GM12872 (cell line): ENCODE measurements around the gene PLCL2.

Experiments used
- CTCF ChIP-seq: IDR thresholded peaks from 3 replicates; pipeline ENCODE4 v1.5.1; 2011; ENCODE audit warnings: low read depth, mild to moderate bottlenecking, low read length, moderate library complexity; ENCODE audit not compliant: insufficient read depth

Gene PLCL2

GRCh38 chr3:16881896-16882630, 2.7 kb upstream of the PLCL2 start:
- no peak for TF ChIP-seq CTCF

GRCh38 chr3:16883057-16883722, 1.6 kb upstream of the PLCL2 start:
- no peak for TF ChIP-seq CTCF

GRCh38 chr3:16883723-16884083, 1.1 kb upstream of the PLCL2 start:
- TF ChIP-seq CTCF, result no peak

GRCh38 chr3:16884084-16884747, 539 bp upstream of the PLCL2 start:
- peak; percentile 72 for TF ChIP-seq CTCF

GRCh38 chr3:16885593-16886302, 993 bp downstream of the PLCL2 start:
- no peak for TF ChIP-seq CTCF

GRCh38 chr3:16886303-16886683, 1.5 kb downstream of the PLCL2 start:
- TF ChIP-seq CTCF, result no peak

GRCh38 chr3:16887130-16887529, 2.4 kb downstream of the PLCL2 start:
- TF ChIP-seq CTCF, result no peak
